HepG2 (cell line): ENCODE results near the gene ZFR2. TPM values are rescaled to one million over a fixed set of nuclear protein-coding genes. Genes with fewer than 3 reads are reported as not detected.

ENCODE experiments used
- CBX1 ChIP-seq: IDR thresholded peaks from one replicate; pipeline ENCODE4 v1.6.1; 2016; ENCODE audit warnings: antibody characterized with exemption, low read depth
- DNMT3B ChIP-seq: conservative IDR thresholded peaks from 2 replicates; pipeline ENCODE4 v1.6.1; 2016; ENCODE audit warnings: missing biosample characterization, control low read depth
- GZF1 ChIP-seq: sonication (generic); formaldehyde crosslinking; IDR thresholded peaks from 2 replicates; pipeline ENCODE4 v1.5.1; 2020; ENCODE audit warnings: mild to moderate bottlenecking, missing genetic modification reagents
- JUND ChIP-seq: sonication (generic); formaldehyde crosslinking; IDR thresholded peaks from 2 replicates; pipeline ENCODE4 v1.8.0; 2022; ENCODE audit warnings: mild to moderate bottlenecking, missing genetic modification reagents
- MLX ChIP-seq: IDR thresholded peaks from 2 replicates; pipeline ENCODE4 v1.6.1; 2016
- PCBP1 ChIP-seq: fragments of 200-400 bp; formaldehyde crosslinking; IDR thresholded peaks from 2 replicates; pipeline ENCODE4 v1.6.1; 2017; ENCODE audit warnings: mild to moderate bottlenecking, low read depth, low read length, borderline replicate concordance
- RBM22 ChIP-seq: fragments of 200-400 bp; formaldehyde crosslinking; optimal IDR thresholded peaks from 2 replicates; pipeline ENCODE3; 2017; ENCODE audit warnings: mild to moderate bottlenecking, low read length, moderate library complexity
- REPIN1 ChIP-seq: sonication (generic); formaldehyde crosslinking; IDR thresholded peaks from 2 replicates; pipeline ENCODE4 v1.8.0; 2022; ENCODE audit warnings: missing genetic modification reagents, low read depth, mild to moderate bottlenecking, borderline replicate concordance
- TBX2 ChIP-seq: sonication (generic); formaldehyde crosslinking; IDR thresholded peaks from 2 replicates; pipeline ENCODE4 v1.5.0; 2020; ENCODE audit warnings: missing genetic modification reagents, mild to moderate bottlenecking, borderline replicate concordance
- TERF1 ChIP-seq: sonication (generic); formaldehyde crosslinking; IDR thresholded peaks from 2 replicates; pipeline ENCODE4 v1.8.0; 2022; ENCODE audit warnings: mild to moderate bottlenecking, missing genetic modification reagents, moderate library complexity
- ZBTB38 ChIP-seq: sonication (generic); formaldehyde crosslinking; IDR thresholded peaks from 2 replicates; pipeline ENCODE4 v1.5.1; 2020; ENCODE audit warnings: mild to moderate bottlenecking, missing genetic modification reagents
- ZNF329 ChIP-seq: sonication (generic); formaldehyde crosslinking; IDR thresholded peaks from 2 replicates; pipeline ENCODE4 v1.9.0; 2021; ENCODE audit warnings: low read depth, mild to moderate bottlenecking, missing genetic modification reagents
- ZNF501 ChIP-seq: sonication (generic); formaldehyde crosslinking; IDR thresholded peaks from 2 replicates; pipeline ENCODE4 v1.5.1; 2020; ENCODE audit warnings: mild to moderate bottlenecking, moderate library complexity, missing genetic modification reagents
- ZNF772 ChIP-seq: sonication (generic); formaldehyde crosslinking; IDR thresholded peaks from 2 replicates; pipeline ENCODE4 v1.5.0; 2020; ENCODE audit warnings: mild to moderate bottlenecking, missing genetic modification reagents
- polyA plus RNA-seq, 8 experiments: library from polyadenylated mRNA; depleted of rRNA in 3 of 8; stranded (reverse) in 7 of 8; unstranded in 1 of 8; fragments of >200 nt; fragmentation: Illumina TruSeq in 4 of 8; extraction: Trizol in 4 of 8; gene quantifications; 2 replicates each; pipeline versions ENCODE4 v1.2.1 to v1.2.3, GENCODE V29; 2011 to 2016; ENCODE audit warnings: low read depth in 4 of 8, missing spikeins in 1 of 8, mixed read lengths in 1 of 8; ENCODE audit not compliant: insufficient read depth in 1 of 8
- total RNA-seq, 5 experiments: library from RNA; depleted of rRNA; stranded (reverse); fragments of >200 nt; fragmentation: Illumina TruSeq; extraction: Trizol; gene quantifications; 2 replicates each; pipeline ENCODE4 v1.2.3, GENCODE V29; 2016; ENCODE audit warnings: low read depth in 1 of 5
- TF ChIP-seq, protein P1 (sequence below): sonication (generic); formaldehyde crosslinking; IDR thresholded peaks from 2 replicates; pipeline ENCODE4 v1.5.0; 2020; ENCODE audit warnings: missing genetic modification reagents
- TF ChIP-seq, protein P2 (sequence below): sonication (generic); formaldehyde crosslinking; IDR thresholded peaks from 2 replicates; pipeline ENCODE4 v1.4.0; 2020; ENCODE audit warnings: mild to moderate bottlenecking, missing genetic modification reagents
- TF ChIP-seq, protein P3 (sequence below): IDR thresholded peaks from 2 replicates; pipeline ENCODE4 v1.6.1; 2016; ENCODE audit warnings: low read depth, control low read depth
- TF ChIP-seq, protein P4 (sequence below): IDR thresholded peaks from 2 replicates; pipeline ENCODE4 v1.6.1; 2016; ENCODE audit warnings: control low read depth
- TF ChIP-seq, protein P5 (sequence below): IDR thresholded peaks from 2 replicates; pipeline ENCODE4 v1.6.1; 2016; ENCODE audit warnings: missing compliant biosample characterization, missing genetic modification reagents, borderline replicate concordance
- TF ChIP-seq, protein P6 (sequence below): sonication (generic); formaldehyde crosslinking; conservative IDR thresholded peaks from 2 replicates; pipeline ENCODE4 v1.4.0; 2020; ENCODE audit warnings: missing genetic modification reagents

ZFR2 gene
- total and polyA plus RNA-seq, 2 of the 13 experiments (the other 11 are each of a cell fraction or from before 2014, with no cell fraction given): 0.37 to 0.69 TPM

GRCh38 chr19:3762501-3763459 is 106.1 kb downstream of the ZFR2 start, which contains the start of gene MRPL54 (continued):
- TF ChIP-seq, protein P1, sequence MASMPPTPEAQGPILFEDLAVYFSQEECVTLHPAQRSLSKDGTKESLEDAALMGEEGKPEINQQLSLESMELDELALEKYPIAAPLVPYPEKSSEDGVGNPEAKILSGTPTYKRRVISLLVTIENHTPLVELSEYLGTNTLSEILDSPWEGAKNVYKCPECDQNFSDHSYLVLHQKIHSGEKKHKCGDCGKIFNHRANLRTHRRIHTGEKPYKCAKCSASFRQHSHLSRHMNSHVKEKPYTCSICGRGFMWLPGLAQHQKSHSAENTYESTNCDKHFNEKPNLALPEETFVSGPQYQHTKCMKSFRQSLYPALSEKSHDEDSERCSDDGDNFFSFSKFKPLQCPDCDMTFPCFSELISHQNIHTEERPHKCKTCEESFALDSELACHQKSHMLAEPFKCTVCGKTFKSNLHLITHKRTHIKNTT: no peak
- TF ChIP-seq JUND (CRISPR knock-in tag) (no peak), ZNF501 (CRISPR knock-in tag) (peak; percentile 85), TERF1 (CRISPR knock-in tag) (no peak), REPIN1 (CRISPR knock-in tag) (peak; percentile 86; the same call in 1 of the 2 replicates), TBX2 (CRISPR knock-in tag) (peak; percentile 70; the same call in 1 of the 2 replicates), ZNF772 (CRISPR knock-in tag) (0 out of 2 replicates have a peak, but pooled peaks have one; percentile 64), ZBTB38 (CRISPR knock-in tag) (peak; percentile 30; the same call in 1 of the 2 replicates), RBM22 (no peak), MLX (CRISPR knock-in tag) (no peak; the same call in 1 of the 2 replicates), ZNF329 (CRISPR knock-in tag) (peak; percentile 100), CBX1 (no peak), PCBP1 (0 out of 2 replicates have a peak, but pooled peaks have one; percentile 33), GZF1 (CRISPR knock-in tag) (no peak), DNMT3B (CRISPR knock-in tag) (no peak; the same call in 1 of the 2 replicates)
- TF ChIP-seq, protein P2, sequence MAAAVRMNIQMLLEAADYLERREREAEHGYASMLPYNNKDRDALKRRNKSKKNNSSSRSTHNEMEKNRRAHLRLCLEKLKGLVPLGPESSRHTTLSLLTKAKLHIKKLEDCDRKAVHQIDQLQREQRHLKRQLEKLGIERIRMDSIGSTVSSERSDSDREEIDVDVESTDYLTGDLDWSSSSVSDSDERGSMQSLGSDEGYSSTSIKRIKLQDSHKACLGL (CRISPR knock-in tag): 0 out of 2 replicates have a peak, but pooled peaks have one; percentile 40
- TF ChIP-seq, protein P3, sequence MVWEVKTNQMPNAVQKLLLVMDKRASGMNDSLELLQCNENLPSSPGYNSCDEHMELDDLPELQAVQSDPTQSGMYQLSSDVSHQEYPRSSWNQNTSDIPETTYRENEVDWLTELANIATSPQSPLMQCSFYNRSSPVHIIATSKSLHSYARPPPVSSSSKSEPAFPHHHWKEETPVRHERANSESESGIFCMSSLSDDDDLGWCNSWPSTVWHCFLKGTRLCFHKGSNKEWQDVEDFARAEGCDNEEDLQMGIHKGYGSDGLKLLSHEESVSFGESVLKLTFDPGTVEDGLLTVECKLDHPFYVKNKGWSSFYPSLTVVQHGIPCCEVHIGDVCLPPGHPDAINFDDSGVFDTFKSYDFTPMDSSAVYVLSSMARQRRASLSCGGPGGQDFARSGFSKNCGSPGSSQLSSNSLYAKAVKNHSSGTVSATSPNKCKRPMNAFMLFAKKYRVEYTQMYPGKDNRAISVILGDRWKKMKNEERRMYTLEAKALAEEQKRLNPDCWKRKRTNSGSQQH (CRISPR knock-in tag): 0 out of 2 replicates have a peak, but pooled peaks have one; percentile 71
- TF ChIP-seq, protein P4, sequence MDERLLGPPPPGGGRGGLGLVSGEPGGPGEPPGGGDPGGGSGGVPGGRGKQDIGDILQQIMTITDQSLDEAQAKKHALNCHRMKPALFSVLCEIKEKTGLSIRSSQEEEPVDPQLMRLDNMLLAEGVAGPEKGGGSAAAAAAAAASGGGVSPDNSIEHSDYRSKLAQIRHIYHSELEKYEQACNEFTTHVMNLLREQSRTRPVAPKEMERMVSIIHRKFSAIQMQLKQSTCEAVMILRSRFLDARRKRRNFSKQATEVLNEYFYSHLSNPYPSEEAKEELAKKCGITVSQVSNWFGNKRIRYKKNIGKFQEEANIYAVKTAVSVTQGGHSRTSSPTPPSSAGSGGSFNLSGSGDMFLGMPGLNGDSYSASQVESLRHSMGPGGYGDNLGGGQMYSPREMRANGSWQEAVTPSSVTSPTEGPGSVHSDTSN (CRISPR knock-in tag): no peak
- TF ChIP-seq, protein P5, sequence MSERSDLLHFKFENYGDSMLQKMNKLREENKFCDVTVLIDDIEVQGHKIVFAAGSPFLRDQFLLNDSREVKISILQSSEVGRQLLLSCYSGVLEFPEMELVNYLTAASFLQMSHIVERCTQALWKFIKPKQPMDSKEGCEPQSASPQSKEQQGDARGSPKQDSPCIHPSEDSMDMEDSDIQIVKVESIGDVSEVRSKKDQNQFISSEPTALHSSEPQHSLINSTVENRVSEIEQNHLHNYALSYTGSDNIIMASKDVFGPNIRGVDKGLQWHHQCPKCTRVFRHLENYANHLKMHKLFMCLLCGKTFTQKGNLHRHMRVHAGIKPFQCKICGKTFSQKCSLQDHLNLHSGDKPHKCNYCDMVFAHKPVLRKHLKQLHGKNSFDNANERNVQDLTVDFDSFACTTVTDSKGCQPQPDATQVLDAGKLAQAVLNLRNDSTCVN (CRISPR knock-in tag): no peak
- TF ChIP-seq, protein P6, sequence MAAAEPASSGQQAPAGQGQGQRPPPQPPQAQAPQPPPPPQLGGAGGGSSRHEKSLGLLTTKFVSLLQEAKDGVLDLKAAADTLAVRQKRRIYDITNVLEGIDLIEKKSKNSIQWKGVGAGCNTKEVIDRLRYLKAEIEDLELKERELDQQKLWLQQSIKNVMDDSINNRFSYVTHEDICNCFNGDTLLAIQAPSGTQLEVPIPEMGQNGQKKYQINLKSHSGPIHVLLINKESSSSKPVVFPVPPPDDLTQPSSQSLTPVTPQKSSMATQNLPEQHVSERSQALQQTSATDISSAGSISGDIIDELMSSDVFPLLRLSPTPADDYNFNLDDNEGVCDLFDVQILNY (CRISPR knock-in tag): no peak
